K562 (cell line): ENCODE data around the gene PPP1R3E. TPM values are rescaled to one million over a fixed set of nuclear protein-coding genes. Genes with fewer than 3 reads are reported as not detected.
A peak's percentile ranks its signal among the peaks of the same experiment; 100 is the strongest.

Source experiments
- BHLHE40 ChIP-seq: IDR thresholded peaks from 2 replicates; pipeline ENCODE4 v1.6.1; 2011; ENCODE audit warnings: low read length, improper control_type of control experiment
- CHD2 ChIP-seq: IDR thresholded peaks from 2 replicates; pipeline ENCODE4 v1.6.1; 2011; ENCODE audit warnings: low read depth, low read length
- CREM ChIP-seq: IDR thresholded peaks from 2 replicates; pipeline ENCODE4 v1.6.1; 2014; ENCODE audit warnings: antibody characterized with exemption, low read depth
- GATA2 ChIP-seq: sonication (generic); formaldehyde crosslinking; IDR thresholded peaks from 2 replicates; pipeline ENCODE4 v1.4.0; 2020; ENCODE audit warnings: mild to moderate bottlenecking, missing genetic modification reagents
- HBP1 ChIP-seq: fragments of 450-650 bp; formaldehyde crosslinking; IDR thresholded peaks from 2 replicates; pipeline ENCODE4 v1.4.0; 2022; ENCODE audit warnings: missing genetic modification characterization
- HLTF ChIP-seq: fragments of 450-650 bp; IDR thresholded peaks from 2 replicates; pipeline ENCODE4 v1.6.1; 2016
- LEF1 ChIP-seq: fragments of 450-650 bp; IDR thresholded peaks from 2 replicates; pipeline ENCODE4 v1.6.1; 2016; ENCODE audit warnings: mild to moderate bottlenecking
- MTA2 ChIP-seq: fragments of 450-650 bp; IDR thresholded peaks from 2 replicates; pipeline ENCODE4 v1.6.1; 2016; ENCODE audit warnings: low read depth
- NFE2 ChIP-seq: IDR thresholded peaks from 2 replicates; pipeline ENCODE4 v1.6.1; 2014; ENCODE audit warnings: antibody characterized with exemption, low read depth
- PHF21A ChIP-seq: fragments of 450-650 bp; IDR thresholded peaks from 2 replicates; pipeline ENCODE4 v1.6.1; 2017; ENCODE audit warnings: low read depth, borderline replicate concordance
- PKNOX1 ChIP-seq: fragments of 450-650 bp; IDR thresholded peaks from 2 replicates; pipeline ENCODE4 v1.6.1; 2016
- PTBP1 ChIP-seq: fragments of 200-400 bp; formaldehyde crosslinking; IDR thresholded peaks from 2 replicates; pipeline ENCODE4 v1.6.1; 2017; ENCODE audit warnings: low read depth, low read length
- RUNX1 ChIP-seq: sonication (generic); IDR thresholded peaks from 2 replicates; pipeline ENCODE4 v1.6.1; 2016; ENCODE audit warnings: antibody characterized with exemption, low read depth
- TBL1XR1 ChIP-seq, 2 experiments: IDR thresholded peaks; 2 replicates each; pipeline ENCODE4 v1.6.1; 2012; ENCODE audit warnings: improper control_type of control experiment in 2 of 2, low read length in 2 of 2, mild to moderate bottlenecking in 1 of 2
- THRAP3 ChIP-seq: fragments of 450-650 bp; IDR thresholded peaks from 2 replicates; pipeline ENCODE4 v1.6.1; 2016; ENCODE audit warnings: mild to moderate bottlenecking, inconsistent platforms, borderline replicate concordance
- TSC22D4 ChIP-seq: fragments of 450-650 bp; IDR thresholded peaks from 2 replicates; pipeline ENCODE4 v1.6.1; 2016; ENCODE audit warnings: missing genetic modification characterization, missing biosample characterization, control low read depth
- ZC3H8 ChIP-seq: fragments of 450-650 bp; IDR thresholded peaks from 2 replicates; pipeline ENCODE4 v1.6.1; 2017
- ZNF140 ChIP-seq: fragments of 250-450 bp; sonication (Bioruptor Pico); IDR thresholded peaks from 2 replicates; pipeline ENCODE4 v1.8.0; 2021; ENCODE audit warnings: moderate library complexity, mild to moderate bottlenecking, inconsistent platforms
- ZNF197 ChIP-seq: fragments of 200-800 bp; sonication (Bioruptor generic); IDR thresholded peaks from 2 replicates; pipeline ENCODE4 v1.6.1; 2016; ENCODE audit warnings: low read depth, missing genetic modification characterization, missing compliant biosample characterization
- ZNF280B ChIP-seq: fragments of 250-450 bp; sonication (Bioruptor Pico); IDR thresholded peaks from 2 replicates; pipeline ENCODE4 v1.5.1; 2021; ENCODE audit warnings: mild to moderate bottlenecking
- ZSCAN29 ChIP-seq: fragments of 450-650 bp; IDR thresholded peaks from 2 replicates; pipeline ENCODE4 v1.6.1; 2017
- polyA plus RNA-seq, 8 experiments: library from polyadenylated mRNA; depleted of rRNA in 4 of 8; stranded (reverse) in 5 of 8; unstranded in 3 of 8; fragments of >200 nt; fragmentation: Nextera tagmentation in 2 of 8; fragmentation: Illumina TruSeq in 1 of 8; extraction: Ambion mirVana in 2 of 8; extraction: Trizol in 1 of 8; gene quantifications; 2 replicates each; pipeline versions ENCODE4 v1.2.1 to v1.2.3, GENCODE V29; 2011 to 2014; ENCODE audit warnings: inconsistent platforms in 1 of 8, missing spikeins in 1 of 8
- total RNA-seq, 7 experiments: library from RNA; depleted of rRNA in 6 of 7; stranded (reverse); fragments of >200 nt in 6 of 7; fragmentation: Illumina TruSeq in 2 of 7; extraction: Trizol in 2 of 7; gene quantifications; 2 replicates each; pipeline versions ENCODE4 v1.2.1 to v1.2.3, GENCODE V29; 2011 to 2021; ENCODE audit warnings: low replicate concordance in 1 of 7
- TF ChIP-seq, protein P1 (sequence below): fragments of 450-650 bp; IDR thresholded peaks from 2 replicates; pipeline ENCODE4 v1.6.1; 2016; ENCODE audit warnings: antibody characterized with exemption
- TF ChIP-seq, protein P2 (sequence below): fragments of 250-450 bp; sonication (Bioruptor Pico); IDR thresholded peaks from 2 replicates; pipeline ENCODE4 v1.9.0; 2021; ENCODE audit warnings: mild to moderate bottlenecking

PPP1R3E gene
- total and polyA plus RNA-seq, 9 of the 15 experiments (the other 6 are each of a cell fraction or from before 2014, with no cell fraction given): 3.2 to 18.4 (median 7.6) TPM

- TF ChIP-seq ZNF280B (no peak), GATA2 (CRISPR knock-in tag) (peak; percentile 11; the same call in 1 of the 2 replicates), MTA2 (peak; percentile 43; the same call in 1 of the 2 replicates), ZC3H8 (no peak), HLTF (peak; percentile 74; the same call in 1 of the 2 replicates), RUNX1 (no peak), CHD2 (peak; percentile 58), NFE2 (peak; percentile 55), PHF21A (peak; percentile 63; the same call in 1 of the 2 replicates), ZSCAN29 (no peak), TBL1XR1 (IDR thresholded peaks at IDR 0.05; ENCODE audit: low read length in 2 of 2) (0 out of 4 replicates have a peak, but pooled peaks of 1 of the 2 experiments have one; percentile 34), PKNOX1 (peak; percentile 42; the same call in 1 of the 2 replicates), LEF1 (peak; percentile 86), TSC22D4 (0 out of 2 replicates have a peak, but pooled peaks have one; percentile 28), BHLHE40 (peak; percentile 29; the same call in 1 of the 2 replicates), HBP1 (peak; percentile 31; the same call in 1 of the 2 replicates), THRAP3 (no peak), ZNF140 (no peak), ZNF197 (no peak), CREM (peak; percentile 80), PTBP1 (no peak)
- TF ChIP-seq, protein P1, sequence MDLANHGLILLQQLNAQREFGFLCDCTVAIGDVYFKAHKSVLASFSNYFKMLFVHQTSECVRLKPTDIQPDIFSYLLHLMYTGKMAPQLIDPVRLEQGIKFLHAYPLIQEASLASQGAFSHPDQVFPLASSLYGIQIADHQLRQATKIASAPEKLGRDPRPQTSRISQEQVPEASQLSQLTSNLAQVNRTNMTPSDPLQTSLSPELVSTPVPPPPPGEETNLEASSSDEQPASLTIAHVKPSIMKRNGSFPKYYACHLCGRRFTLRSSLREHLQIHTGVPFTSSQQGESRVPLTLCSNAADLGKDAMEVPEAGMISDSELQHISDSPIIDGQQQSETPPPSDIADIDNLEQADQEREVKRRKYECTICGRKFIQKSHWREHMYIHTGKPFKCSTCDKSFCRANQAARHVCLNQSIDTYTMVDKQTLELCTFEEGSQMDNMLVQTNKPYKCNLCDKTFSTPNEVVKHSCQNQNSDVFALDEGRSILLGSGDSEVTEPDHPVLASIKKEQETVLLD: peak; percentile 47; the same call in 1 of the 2 replicates
- TF ChIP-seq, protein P2, sequence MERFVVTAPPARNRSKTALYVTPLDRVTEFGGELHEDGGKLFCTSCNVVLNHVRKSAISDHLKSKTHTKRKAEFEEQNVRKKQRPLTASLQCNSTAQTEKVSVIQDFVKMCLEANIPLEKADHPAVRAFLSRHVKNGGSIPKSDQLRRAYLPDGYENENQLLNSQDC: no peak
Measured at GRCh38 chr14:23294734-23295561, 7.7 kb downstream of the PPP1R3E start (continued).
